COLO668 (cell line): ENCODE results near the gene PLA2G2C.

Source experiments
- DNase-seq: peaks from one replicate; lab custom pipeline; 2025; ENCODE audit not compliant: unreplicated experiment; lab: John Stamatoyannopoulos, UW

Gene PLA2G2C

GRCh38 chr1:20184997-20185833 lies 1.1 kb downstream of the PLA2G2C start:
- no peak for DNase-seq

- DNase-seq: no peak
Measured at GRCh38 chr1:20184481-20184900, 1.8 kb downstream of the PLA2G2C start.

DNA sequence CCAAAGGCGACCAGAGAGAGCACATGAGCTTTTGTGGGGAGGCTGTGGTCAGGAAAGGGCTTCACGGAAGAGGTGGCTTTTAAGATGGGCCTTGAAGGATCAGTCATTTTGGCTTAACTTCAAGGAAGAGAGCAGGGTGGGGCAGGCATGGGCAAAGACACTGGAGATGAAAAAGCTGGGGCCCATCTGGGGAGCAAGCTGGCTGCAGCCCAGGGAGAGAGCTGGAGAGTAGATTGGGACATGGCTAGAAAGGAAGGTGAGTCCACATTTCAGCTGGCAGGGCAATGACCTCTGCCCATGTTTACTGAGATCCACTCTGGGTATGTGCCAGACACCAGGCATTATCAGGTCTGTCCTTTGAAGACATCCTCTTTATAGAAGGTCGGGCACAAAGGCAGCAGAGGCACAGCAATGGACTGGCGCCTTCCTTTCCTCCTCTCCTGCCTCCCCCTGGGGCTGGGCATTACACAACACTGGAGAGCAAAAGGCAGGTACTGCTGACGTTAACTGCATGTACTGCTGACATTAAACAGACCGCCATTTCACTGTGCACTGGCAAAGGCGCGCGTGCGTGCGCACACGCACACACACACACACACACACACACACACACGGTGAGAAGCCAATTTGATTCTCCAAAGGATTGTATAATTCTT lies 2.6 kb downstream of the PLA2G2C start:
- no peak for DNase-seq

DNA sequence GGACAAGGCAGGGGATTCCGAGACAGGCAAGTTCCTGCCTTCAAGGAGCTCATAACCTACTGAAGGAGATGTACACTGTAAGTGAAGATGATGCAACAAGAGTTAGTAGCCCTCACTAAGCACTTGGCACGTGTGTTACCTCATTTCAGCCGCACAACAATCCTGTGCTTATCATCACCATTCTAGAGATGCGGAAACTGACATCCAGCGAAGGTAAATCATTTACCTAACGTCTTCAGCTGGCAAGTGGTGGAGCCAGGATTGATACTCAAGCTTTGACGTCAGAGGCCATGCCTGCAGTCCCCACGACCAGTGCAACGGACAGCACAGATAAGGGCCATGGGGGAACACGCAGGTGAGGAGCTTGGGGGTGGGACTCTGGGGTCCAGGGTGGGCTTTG lies 3.3 kb downstream of the PLA2G2C start:
- no peak for DNase-seq

GRCh38 chr1:20182415-20182814 lies 3.9 kb downstream of the PLA2G2C start:
- DNase-seq: no peak

- DNase-seq: no peak
Measured at GRCh38 chr1:20180844-20181207, 5.5 kb downstream of the PLA2G2C start.

- DNase-seq: no peak
Measured at GRCh38 chr1:20180129-20180843, 6.0 kb downstream of the PLA2G2C start.

DNA sequence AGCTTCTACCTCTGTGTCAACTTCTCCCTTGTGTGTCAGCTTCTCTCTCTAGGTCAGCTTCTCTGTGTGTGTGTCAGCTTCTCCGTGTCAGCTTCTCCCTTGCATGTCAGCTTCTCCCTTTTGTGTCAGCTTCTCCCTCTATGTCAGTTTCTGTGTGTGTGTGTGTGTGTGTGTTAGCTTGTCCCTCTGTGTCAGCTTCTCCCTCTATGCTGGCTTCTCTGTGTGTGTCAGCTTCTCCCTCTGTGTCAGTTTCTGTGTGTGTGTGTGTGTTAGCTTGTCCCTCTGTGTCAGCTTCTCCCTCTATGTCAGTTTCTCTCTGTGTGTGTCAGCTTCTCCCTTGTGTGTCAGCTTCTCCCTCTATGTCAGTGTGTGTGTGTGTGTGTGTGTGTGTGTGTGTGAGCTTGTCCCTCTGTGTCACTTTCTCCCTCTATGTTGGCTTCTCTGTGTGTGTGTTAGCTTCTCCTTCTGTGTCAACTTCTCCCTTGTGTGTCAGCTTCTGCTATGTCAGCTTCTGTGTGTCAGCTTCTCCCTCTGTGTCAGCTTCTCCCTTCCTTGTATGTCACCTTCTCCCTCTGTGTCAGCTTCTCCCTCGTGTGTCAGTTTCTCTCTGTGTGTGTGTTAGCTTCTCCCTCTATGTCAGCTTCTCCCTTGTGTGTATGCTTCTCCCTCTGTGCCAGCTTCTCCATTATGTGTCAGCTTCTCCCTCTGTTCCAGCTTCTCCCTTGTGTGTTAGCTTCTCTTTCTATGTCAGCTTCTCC lies 6.8 kb downstream of the PLA2G2C start:
- no peak for DNase-seq

DNA sequence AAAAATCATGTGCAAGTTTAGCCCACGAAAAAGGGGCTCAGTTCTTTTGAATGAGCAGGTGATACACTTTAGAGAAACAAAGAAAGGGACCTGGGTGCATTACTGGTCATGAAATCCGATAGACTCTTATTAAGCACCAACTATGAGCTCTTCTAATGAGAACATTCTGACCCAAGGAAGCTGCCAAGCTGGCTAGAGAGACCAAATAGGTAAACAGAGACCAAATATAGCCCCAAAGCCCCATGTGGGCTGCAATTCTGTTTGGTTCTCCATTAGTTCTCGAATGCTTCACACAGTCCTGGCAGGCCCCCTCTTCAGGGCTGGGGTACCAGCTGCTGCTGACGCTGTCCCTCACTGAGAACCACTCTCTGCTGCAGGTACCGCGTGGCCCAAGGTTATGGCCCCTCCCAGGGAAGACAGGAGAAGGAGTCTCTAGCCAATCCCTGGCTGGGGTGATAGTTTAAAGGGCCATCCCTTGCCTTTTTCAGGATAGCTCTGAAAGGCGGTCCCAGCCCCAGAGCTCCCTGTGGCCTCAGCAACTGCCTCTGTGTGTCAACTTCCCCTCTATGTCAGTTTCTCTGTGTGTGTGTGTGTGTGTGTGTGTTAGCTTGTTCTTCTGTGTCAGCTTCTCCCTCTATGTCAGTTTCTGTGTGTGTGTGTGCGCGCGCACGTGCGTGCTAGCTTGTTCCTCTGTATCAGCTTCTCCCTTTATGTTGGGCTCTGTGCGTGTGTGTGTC lies 7.5 kb downstream of the PLA2G2C start:
- DNase-seq: no peak

DNA sequence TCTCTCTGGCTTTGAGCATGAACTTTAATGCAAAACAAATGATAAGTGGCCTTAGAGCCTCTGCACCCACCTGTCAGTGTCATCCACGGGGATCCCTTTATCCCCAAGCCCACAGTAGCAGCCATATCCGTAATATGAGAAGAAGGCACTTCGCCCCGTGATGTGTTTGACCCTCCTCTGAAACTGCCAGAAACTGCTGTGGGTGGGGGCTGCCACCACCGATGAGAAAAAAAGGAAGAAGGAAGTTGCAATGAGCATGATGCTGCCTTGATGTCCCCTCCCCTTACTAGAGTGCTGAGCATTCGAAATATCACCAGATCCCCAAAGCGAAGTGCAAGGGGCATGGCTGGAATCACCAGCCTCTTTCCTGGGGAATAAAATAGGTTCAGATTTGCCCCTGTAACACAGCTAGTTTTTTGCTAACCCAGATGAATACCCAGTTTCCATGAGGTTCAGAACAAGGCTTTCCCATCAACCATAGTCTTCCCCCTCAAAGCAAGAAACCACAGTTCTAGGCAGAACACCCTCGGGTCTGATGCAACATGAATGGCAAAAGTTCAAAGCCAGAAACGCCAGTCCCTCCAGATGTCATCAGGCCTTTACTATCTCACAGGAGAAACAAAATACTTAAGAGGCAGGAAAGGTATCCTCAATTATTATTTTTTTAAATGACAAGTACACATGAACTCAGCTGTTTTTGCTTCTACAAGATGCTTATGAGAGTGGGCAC lies 11.2 kb downstream of the PLA2G2C start:
- DNase-seq: no peak

DNA sequence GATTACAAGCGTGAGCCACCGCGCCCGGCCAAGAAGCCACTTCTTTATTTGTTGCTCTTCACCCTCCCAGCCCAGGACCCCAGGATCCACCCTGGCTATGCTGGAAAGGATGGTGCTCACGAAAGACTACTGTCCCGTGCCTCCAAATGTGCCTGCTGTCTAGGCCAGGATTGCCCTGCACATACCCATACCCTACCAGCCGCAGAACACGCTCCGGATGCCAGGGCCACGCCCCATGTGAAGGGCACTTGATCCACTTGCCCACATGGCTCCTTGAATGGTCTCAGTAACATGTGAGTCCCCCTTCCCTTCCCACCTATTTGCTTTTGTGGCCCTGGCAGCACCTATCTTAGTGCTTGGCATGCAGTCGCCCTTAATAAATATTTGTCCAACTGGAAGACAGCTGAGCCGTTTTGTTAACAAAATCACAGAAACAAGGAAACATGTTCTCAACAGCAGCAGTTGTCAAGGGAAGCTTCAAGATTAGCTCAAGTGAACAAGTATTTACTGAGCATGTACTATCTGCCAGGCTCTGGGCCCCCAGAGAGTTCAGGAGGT lies 14.2 kb downstream of the PLA2G2C start:
- no peak for DNase-seq

GRCh38 chr1:20169932-20170331 lies 16.4 kb downstream of the PLA2G2C start:
- no peak for DNase-seq

GRCh38 chr1:20168564-20169491 lies 17.5 kb downstream of the PLA2G2C start:
- no peak for DNase-seq

DNA sequence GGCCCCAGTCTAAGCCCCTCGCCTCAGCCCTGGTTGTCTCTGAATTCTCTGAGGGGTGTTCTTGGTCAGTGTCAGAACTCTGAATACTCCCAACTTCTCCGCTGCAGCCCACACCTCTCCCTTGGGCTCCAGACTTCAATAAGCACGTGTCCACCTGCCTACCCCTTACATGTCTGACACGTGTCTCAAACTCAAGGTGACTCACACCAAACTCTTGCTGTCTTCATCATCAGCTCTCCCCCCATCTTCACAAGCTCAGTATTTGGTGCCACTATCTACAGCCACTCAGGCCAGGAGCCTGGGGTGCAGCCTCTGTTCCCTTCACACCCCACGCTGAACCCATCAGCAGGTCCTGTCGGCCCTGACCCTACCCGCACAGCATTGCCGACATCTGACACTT lies 19.2 kb downstream of the PLA2G2C start:
- no peak for DNase-seq

DNA sequence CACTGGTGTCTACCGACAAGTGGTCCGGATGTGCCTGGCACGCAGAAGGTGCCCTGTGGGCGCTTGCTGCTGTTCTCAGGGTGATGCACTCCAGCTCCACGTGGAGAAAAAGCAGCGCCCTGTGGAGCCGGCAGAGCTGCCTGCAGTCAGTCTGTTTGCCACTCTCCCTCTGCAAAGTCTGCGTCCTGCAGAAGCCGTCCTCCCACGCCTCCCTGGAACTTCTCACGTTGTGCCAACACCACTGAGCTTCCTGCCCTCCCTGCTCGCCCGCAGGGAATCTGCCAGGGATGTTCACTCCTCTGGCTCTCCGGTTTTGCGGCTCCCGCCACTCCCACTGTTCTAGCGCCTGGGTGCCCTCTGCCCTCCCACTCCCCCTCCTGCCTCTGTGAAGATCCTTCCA lies 20.3 kb downstream of the PLA2G2C start:
- no peak for DNase-seq

DNA sequence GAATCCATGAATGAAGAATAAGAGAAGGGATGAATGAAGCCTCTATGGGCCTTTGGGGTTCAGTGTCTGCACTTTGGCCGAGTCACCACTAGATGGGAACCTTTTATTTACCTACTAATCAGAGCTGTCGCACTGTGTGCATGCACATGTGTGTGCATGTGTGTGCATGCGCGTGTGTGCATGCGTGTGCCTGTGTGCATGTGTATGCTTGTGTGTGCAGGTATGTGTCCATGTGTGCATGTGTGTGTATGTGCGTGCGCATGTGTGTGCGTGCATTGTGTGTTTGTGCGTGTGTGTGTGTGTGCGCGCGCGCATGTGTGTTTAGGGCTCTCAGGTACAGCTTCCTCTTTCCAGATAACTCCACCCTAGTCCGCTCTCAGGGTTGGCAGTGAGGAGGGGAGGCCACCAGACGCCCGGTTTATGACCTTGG lies 20.8 kb downstream of the PLA2G2C start:
- DNase-seq: no peak

GRCh38 chr1:20164694-20165202 lies 21.6 kb downstream of the PLA2G2C start:
- no peak for DNase-seq

- no peak for DNase-seq
Measured at GRCh38 chr1:20160034-20160433, 26.3 kb downstream of the PLA2G2C start.
